NT2/D1 (cell line): ENCODE measurements around the gene ARRDC1.
"Not testable (repeated sequence)": the region's sequence is repeated elsewhere in the genome, so short reads cannot be mapped to it uniquely, and the experiment has no call there.

ENCODE experiments used
- SUZ12 ChIP-seq: IDR thresholded peaks from 2 replicates; pipeline ENCODE4 v1.6.1; 2011; ENCODE audit not compliant: insufficient read length, insufficient read depth; ENCODE audit errors: extremely low read depth
- YY1 ChIP-seq: IDR thresholded peaks from 2 replicates; pipeline ENCODE4 v1.6.1; 2011; ENCODE audit not compliant: insufficient read length, insufficient read depth

- TF ChIP-seq YY1, SUZ12: not testable (repeated sequence)
These were observed 21.9 kb downstream of the ARRDC1 start for GRCh38 chr9:137627406-137627805.
